K562 (cell line): ENCODE measurements around the gene ZSWIM8. TPM values are rescaled to one million over a fixed set of nuclear protein-coding genes. Genes with fewer than 3 reads are reported as not detected.

ENCODE experiments used
- ATAC-seq: fragments of 200-7000 bp; cut with Tn5 transposase; 3 replicates; pipeline ENCODE4 v1.9.1; 2020; ENCODE audit warnings: moderate library complexity
- BruUV-seq: library from RNA; stranded (reverse); fragments of 400-500 nt; replicated peaks from 2 replicates; lab custom pipeline; 2021; lab: Mats Ljungman, UMichigan
- CTCF ChIA-PET: fragments of 300-600 bp; formaldehyde crosslinking; extraction: SDS; loops from one replicate; lab custom pipeline; 2021; ENCODE audit warnings: low intra/inter-chr PET ratio; lab: Yijun Ruan, JAX
- POLR2A ChIA-PET: fragments of 300-600, 350-650 bp; sonication (Branson Sonifier 250); formaldehyde crosslinking; extraction: SDS; loops from one replicate; lab custom pipeline; 2021; ENCODE audit warnings: antibody characterized with exemption, inconsistent platforms; lab: Yijun Ruan, JAX
- DNase-seq, 4 experiments: peaks; one replicate each; pipeline versions ENCODE4 v3.0.0 to v3.0.0-alpha.2; 2011 to 2018; ENCODE audit warnings: low spot score in 3 of 4, mixed read lengths in 3 of 4; ENCODE audit errors: extremely low read depth in 1 of 4
- FAIRE-seq: peaks from 2 replicates; lab custom pipeline; 2011; peaks lifted over from hg19 to GRCh38; lab: Jason Lieb, UNC
- H2AFZ ChIP-seq: 2 replicates; pipeline ENCODE4 v1.6.0; 2011; ENCODE audit warnings: low read depth, low read length, control low read depth, inconsistent platforms
- H3K27ac ChIP-seq: fragments of 200-600 bp; 3 replicates; pipeline ENCODE4 v1.8.0; 2011; ENCODE audit warnings: low read depth, mild to moderate bottlenecking, control low read depth, inconsistent platforms, low read length, moderate library complexity, mixed read lengths; ENCODE audit errors: extremely low read depth
- H3K27me3 ChIP-seq, 2 experiments: fragments of 300-600 bp in 1 of 2; 2 replicates in 1 of 2; 3 replicates in 1 of 2; pipeline versions ENCODE4 v1.6.0 to v1.8.0; 2011; ENCODE audit warnings: inconsistent platforms in 2 of 2, low read length in 2 of 2, mild to moderate bottlenecking in 1 of 2, mixed read lengths in 1 of 2, moderate library complexity in 1 of 2; ENCODE audit not compliant: control insufficient read depth in 2 of 2, insufficient read depth in 2 of 2
- H3K36me3 ChIP-seq: fragments of 300-600 bp; 3 replicates; pipeline ENCODE4 v1.8.0; 2011; ENCODE audit warnings: mild to moderate bottlenecking, low read length, inconsistent platforms; ENCODE audit not compliant: control insufficient read depth, insufficient read depth
- H3K4me1 ChIP-seq, 2 experiments: fragments of 200-600 bp in 1 of 2; replicated peaks in 1 of 2; 2 replicates in 1 of 2; 3 replicates in 1 of 2; pipeline versions ENCODE4 v1.5.1 to v1.8.0; 2011; ENCODE audit warnings: inconsistent platforms in 2 of 2, low read length in 2 of 2, mild to moderate bottlenecking in 1 of 2, mixed read lengths in 1 of 2, moderate library complexity in 1 of 2; ENCODE audit not compliant: control insufficient read depth in 2 of 2, insufficient read depth in 2 of 2
- H3K4me2 ChIP-seq: 2 replicates; pipeline ENCODE4 v1.6.1; 2011; ENCODE audit warnings: low read length, control low read depth, inconsistent platforms, mixed read lengths; ENCODE audit not compliant: insufficient read depth
- H3K4me3 ChIP-seq: fragments of 200-600 bp; sonication (generic), shearing (Covaris generic); 2 replicates; pipeline ENCODE4 v1.5.1; 2016; ENCODE audit warnings: control low read depth, inconsistent platforms
- H3K79me2 ChIP-seq: fragments of 200-600 bp; 3 replicates; pipeline ENCODE4 v1.8.0; 2011; ENCODE audit warnings: low read length, inconsistent platforms; ENCODE audit not compliant: control insufficient read depth, insufficient read depth
- H3K9ac ChIP-seq, 2 experiments: 2 replicates each; pipeline versions ENCODE4 v1.6.0 to v1.6.1; 2011; ENCODE audit warnings: low read depth in 2 of 2, low read length in 2 of 2, control low read depth in 1 of 2, inconsistent platforms in 1 of 2, mild to moderate bottlenecking in 1 of 2, mixed read lengths in 1 of 2; ENCODE audit not compliant: insufficient read depth in 1 of 2
- H3K9me1 ChIP-seq: one replicate; pipeline ENCODE4 v1.6.0; 2011; ENCODE audit warnings: inconsistent platforms, mild to moderate bottlenecking, low read length, moderate library complexity; ENCODE audit not compliant: control insufficient read depth, insufficient read depth
- H3K9me3 ChIP-seq: replicated peaks from 2 replicates; pipeline ENCODE4 v1.5.1; 2011; ENCODE audit warnings: low read depth, low read length, inconsistent platforms; ENCODE audit not compliant: control insufficient read depth, insufficient read depth
- H4K20me1 ChIP-seq: replicated peaks from 2 replicates; pipeline ENCODE4 v1.6.1; 2011; ENCODE audit warnings: low read length, inconsistent platforms, mixed read lengths; ENCODE audit not compliant: control insufficient read depth, insufficient read depth
- BACH1 ChIP-seq: fragments of 200-800 bp; sonication (Bioruptor generic); IDR thresholded peaks from 2 replicates; pipeline ENCODE4 v1.6.1; 2016; ENCODE audit warnings: missing genetic modification characterization, missing compliant biosample characterization
- BCL6 ChIP-seq: fragments of 250-450 bp; sonication (Bioruptor Pico); IDR thresholded peaks from 2 replicates; pipeline ENCODE4 v1.4.0; 2020
- HNRNPL ChIP-seq: fragments of 200-400 bp; formaldehyde crosslinking; IDR thresholded peaks from 2 replicates; pipeline ENCODE4 v1.6.1; 2017; ENCODE audit warnings: low read depth, mild to moderate bottlenecking, low read length
- MED1 ChIP-seq: sonication (generic); formaldehyde crosslinking; IDR thresholded peaks from 2 replicates; pipeline ENCODE4 v1.8.1; 2023; ENCODE audit warnings: missing genetic modification reagents, borderline replicate concordance
- NRF1 ChIP-seq, 2 experiments: fragments of 450-650 bp; IDR thresholded peaks in 1 of 2; conservative IDR thresholded peaks in 1 of 2; 2 replicates each; pipeline ENCODE4 v1.6.1; 2014; ENCODE audit warnings: mild to moderate bottlenecking in 2 of 2
- PCBP1 ChIP-seq: fragments of 200-400 bp; formaldehyde crosslinking; IDR thresholded peaks from 2 replicates; pipeline ENCODE4 v1.6.1; 2018; ENCODE audit warnings: mild to moderate bottlenecking, low read depth, low read length; ENCODE audit not compliant: poor library complexity, severe bottlenecking
- SMAD1 ChIP-seq: fragments of 150-350 bp; IDR thresholded peaks from 2 replicates; pipeline ENCODE4 v1.6.1; 2014; ENCODE audit warnings: low read length, low read depth; ENCODE audit not compliant: partially characterized antibody
- SMARCC2 ChIP-seq: fragments of 450-650 bp; IDR thresholded peaks from 2 replicates; pipeline ENCODE4 v1.6.1; 2017; ENCODE audit warnings: antibody characterized with exemption, moderate library complexity, mild to moderate bottlenecking, low read depth
- SOX6 ChIP-seq: fragments of 450-650 bp; IDR thresholded peaks from 2 replicates; pipeline ENCODE4 v1.6.1; 2014; ENCODE audit warnings: mild to moderate bottlenecking
- ZBED1 ChIP-seq: IDR thresholded peaks from 2 replicates; pipeline ENCODE4 v1.6.1; 2014
- ZKSCAN3 ChIP-seq: fragments of 250-450 bp; sonication (Bioruptor Pico); IDR thresholded peaks from 2 replicates; pipeline ENCODE4 v1.4.0; 2020
- ZNF121 ChIP-seq: sonication (generic); formaldehyde crosslinking; conservative IDR thresholded peaks from 2 replicates; pipeline ENCODE4 v1.8.0; 2022; ENCODE audit warnings: missing genetic modification reagents
- WGBS: fragments of 100-300 bp; shearing (Covaris generic); methylation state at CpG from one replicate; pipeline ENCODE4 v1.1.6; 2016; ENCODE audit warnings: low coverage, mixed read lengths; ENCODE audit not compliant: insufficient coverage; ENCODE audit errors: missing lambda C conversion rate; 5-methylcytosine and 5-hydroxymethylcytosine counted together
- in situ Hi-C: fragments of 300-500 bp; cut with MboI; formaldehyde crosslinking; loops from 4 replicates; pipeline ENCODE4 v1.15.0; 2018; ENCODE audit warnings: inconsistent platforms, mixed read lengths
- intact Hi-C: fragments of 100-400 bp; cut with micrococcal nuclease; formaldehyde crosslinking; loops from 2 replicates; pipeline ENCODE4 v1.14.2; 2022
- polyA plus RNA-seq, 8 experiments: library from polyadenylated mRNA; depleted of rRNA in 4 of 8; stranded (reverse) in 5 of 8; unstranded in 3 of 8; fragments of >200 nt; fragmentation: Nextera tagmentation in 2 of 8; fragmentation: Illumina TruSeq in 1 of 8; extraction: Ambion mirVana in 2 of 8; extraction: Trizol in 1 of 8; gene quantifications; 2 replicates each; pipeline versions ENCODE4 v1.2.1 to v1.2.3, GENCODE V29; 2011 to 2014; ENCODE audit warnings: inconsistent platforms in 1 of 8, missing spikeins in 1 of 8
- total RNA-seq, 7 experiments: library from RNA; depleted of rRNA in 6 of 7; stranded (reverse); fragments of >200 nt in 6 of 7; fragmentation: Illumina TruSeq in 2 of 7; extraction: Trizol in 2 of 7; gene quantifications; 2 replicates each; pipeline versions ENCODE4 v1.2.1 to v1.2.3, GENCODE V29; 2011 to 2021; ENCODE audit warnings: low replicate concordance in 1 of 7
- TF ChIP-seq, protein P1 (sequence below): fragments of 450-650 bp; formaldehyde crosslinking; IDR thresholded peaks from 2 replicates; pipeline ENCODE4 v1.4.0; 2020; ENCODE audit warnings: mild to moderate bottlenecking, moderate library complexity
- TF ChIP-seq, protein P2 (sequence below): fragments of 250-450 bp; sonication (Bioruptor Pico); IDR thresholded peaks from 2 replicates; pipeline ENCODE4 v1.8.0; 2022; ENCODE audit warnings: moderate library complexity, mild to moderate bottlenecking, inconsistent platforms

Gene ZSWIM8
- total and polyA plus RNA-seq, 9 of the 15 experiments (the other 6 are each of a cell fraction or from before 2014, with no cell fraction given) = 5.6 to 47.8 (median 26.7) TPM

DNA sequence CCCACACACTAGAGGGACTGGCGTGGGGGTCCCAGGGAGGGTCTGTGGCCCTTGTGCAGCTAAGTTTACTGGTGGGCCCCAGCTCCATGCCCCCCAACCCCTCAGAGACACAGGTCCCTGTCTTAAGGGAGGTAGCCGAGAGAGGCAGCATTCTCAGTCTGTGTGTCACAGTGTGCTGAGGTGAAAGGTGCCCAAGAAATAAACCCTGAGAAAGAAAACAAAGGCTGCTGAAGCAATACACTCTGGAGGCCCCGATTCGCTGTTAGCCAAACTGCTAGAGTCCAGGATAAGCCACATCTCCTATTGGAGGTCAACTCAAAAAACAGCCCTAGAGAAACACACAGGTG, 54.6 kb downstream of the ZSWIM8 start (continued):
- TF ChIP-seq BCL6 (CRISPR knock-in tag) (no peak), ZKSCAN3 (CRISPR knock-in tag) (no peak), ZNF121 (no peak), PCBP1 (no peak), ZBED1 (no peak), SMARCC2 (no peak)
- TF ChIP-seq, all 486 proteins: peak for 0

DNA sequence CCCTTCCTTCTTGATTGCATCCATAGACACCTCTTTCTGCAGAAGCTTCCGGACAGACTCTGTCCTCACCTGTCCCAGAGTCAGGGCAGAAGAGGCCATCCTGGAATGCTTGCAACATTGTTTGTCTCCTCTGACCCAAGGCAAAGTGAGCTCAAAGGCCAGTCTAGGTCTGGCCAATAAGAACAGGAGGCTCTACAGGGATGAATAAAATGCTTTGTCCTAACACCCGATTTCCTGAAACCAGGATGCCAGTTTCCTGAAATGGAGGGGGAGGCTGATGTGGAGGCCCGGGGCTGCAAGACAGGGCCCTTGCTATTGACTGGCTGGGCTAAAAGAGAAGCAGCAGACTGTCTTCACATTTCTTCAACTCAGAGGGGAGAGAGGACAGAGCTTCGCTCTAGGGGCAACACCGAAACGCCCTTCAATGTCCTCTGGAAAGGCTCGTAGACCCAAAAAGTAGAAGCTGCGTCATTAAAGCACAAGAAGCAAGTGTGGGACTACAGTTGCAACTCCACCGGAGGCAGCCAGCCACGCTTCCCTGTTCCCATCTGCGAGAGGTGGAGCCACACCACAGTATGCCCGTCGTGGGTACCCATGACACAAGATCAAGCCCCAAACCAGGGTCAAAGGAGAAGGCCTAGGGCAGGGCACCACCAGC, 55.1 kb downstream of the ZSWIM8 start:
- H3K9ac ChIP-seq = 0 out of 4 replicates have a peak overlapping the region, but pooled peaks of 1 of the 2 experiments have one; percentile 39
- H3K27ac ChIP-seq = no peak overlapping the region
- FAIRE-seq (no peak), ATAC-seq (no peak), DNase-seq (no peak)
- TF ChIP-seq SOX6 = no peak
- TF ChIP-seq NRF1 (conservative IDR thresholded peaks at IDR 0.05 in 1 of 2, IDR thresholded peaks at IDR 0.05 in 1 of 2) = no peak
- TF ChIP-seq, protein P1, sequence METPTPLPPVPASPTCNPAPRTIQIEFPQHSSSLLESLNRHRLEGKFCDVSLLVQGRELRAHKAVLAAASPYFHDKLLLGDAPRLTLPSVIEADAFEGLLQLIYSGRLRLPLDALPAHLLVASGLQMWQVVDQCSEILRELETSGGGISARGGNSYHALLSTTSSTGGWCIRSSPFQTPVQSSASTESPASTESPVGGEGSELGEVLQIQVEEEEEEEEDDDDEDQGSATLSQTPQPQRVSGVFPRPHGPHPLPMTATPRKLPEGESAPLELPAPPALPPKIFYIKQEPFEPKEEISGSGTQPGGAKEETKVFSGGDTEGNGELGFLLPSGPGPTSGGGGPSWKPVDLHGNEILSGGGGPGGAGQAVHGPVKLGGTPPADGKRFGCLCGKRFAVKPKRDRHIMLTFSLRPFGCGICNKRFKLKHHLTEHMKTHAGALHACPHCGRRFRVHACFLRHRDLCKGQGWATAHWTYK = no peak
- TF ChIP-seq MED1 (CRISPR knock-in tag) = no peak
- TF ChIP-seq SMAD1 = no peak
- no peak for TF ChIP-seq HNRNPL
- no peak for TF ChIP-seq BACH1 (tag)
- TF ChIP-seq, protein P2, sequence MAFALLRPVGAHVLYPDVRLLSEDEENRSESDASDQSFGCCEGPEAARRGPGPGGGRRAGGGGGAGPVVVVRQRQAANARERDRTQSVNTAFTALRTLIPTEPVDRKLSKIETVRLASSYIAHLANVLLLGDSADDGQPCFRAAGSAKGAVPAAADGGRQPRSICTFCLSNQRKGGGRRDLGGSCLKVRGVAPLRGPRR = no peak
- no peak overlapping the region for H3K4me2 ChIP-seq
- no peaks in the 10 kb centered on the region for H4K20me1 ChIP-seq
- BruUV-seq = no TSS peak
- H3K79me2 ChIP-seq = no peaks in the 10 kb centered on the region
- in situ Hi-C loops = loop anchor here (5.0 to 10.0 kb wide), 2 partner anchors 97 to 1244 kb away; no protein-coding TSS in a partner anchor
- H3K9me3 ChIP-seq = no peaks in the 10 kb centered on the region
- ChIA-PET CTCF (no interaction called here), POLR2A (interaction anchor here (1.0 kb wide), 2 partner anchors 24 to 68 kb away, joined by 4 to 5 read pairs; a partner anchor contains a TSS)
- no peak overlapping the region for H2AFZ ChIP-seq
- intact Hi-C loops = no loop called here
- H3K9me1 ChIP-seq = no peaks in the 10 kb centered on the region
- peaks cover 60% of the 10 kb centered on the region; the same call in 2 of the 3 replicates for H3K36me3 ChIP-seq
- no peak overlapping the region for H3K4me3 ChIP-seq
- 89% methylated on average over 13 of the region's 13 CpGs for WGBS
- no peaks in the 10 kb centered on the region for H3K27me3 ChIP-seq
- peaks cover 0 to 10% of the 10 kb centered on the region in 2 experiments; a peak in 1 of 5 replicates for H3K4me1 ChIP-seq
